Activated gamma-delta T cell (primary cell): ENCODE measurements around the gene SLC27A4.
"Not testable (repeated sequence)": the region's sequence is repeated elsewhere in the genome, so short reads cannot be mapped to it uniquely, and the experiment has no call there.

Experiments used
- DNase-seq: peaks from one replicate; lab custom pipeline; 2025; lab: John Stamatoyannopoulos, UW

Gene SLC27A4

GRCh38 chr9:128324401-128324800 is 15.9 kb upstream of the SLC27A4 start:
- DNase-seq, result no peak

GRCh38 chr9:128325629-128326028 is 14.7 kb upstream of the SLC27A4 start:
- DNase-seq, result no peak

GRCh38 chr9:128333451-128333869 is 6.9 kb upstream of the SLC27A4 start:
- DNase-seq, result no peak

GRCh38 chr9:128335161-128335560 is 5.2 kb upstream of the SLC27A4 start:
- no peak for DNase-seq

- no peak for DNase-seq
Observed at GRCh38 chr9:128335914-128336313, 4.4 kb upstream of the SLC27A4 start.

- no peak for DNase-seq
Observed at GRCh38 chr9:128337936-128338335, 2.4 kb upstream of the SLC27A4 start.

- not testable (repeated sequence) for DNase-seq
Observed at GRCh38 chr9:128338852-128339614, 1.3 kb upstream of the SLC27A4 start.

- no peak for DNase-seq
Observed at GRCh38 chr9:128340691-128341434, 536 bp downstream of the SLC27A4 start.

GRCh38 chr9:128341435-128341849 is 1.1 kb downstream of the SLC27A4 start:
- DNase-seq, result no peak

GRCh38 chr9:128342971-128343680 is 2.8 kb downstream of the SLC27A4 start:
- no peak for DNase-seq

GRCh38 chr9:128343855-128344254 is 3.5 kb downstream of the SLC27A4 start:
- DNase-seq, result no peak

GRCh38 chr9:128344931-128345605 is 4.7 kb downstream of the SLC27A4 start:
- no peak for DNase-seq

- no peak for DNase-seq
Observed at GRCh38 chr9:128349125-128349524, 8.8 kb downstream of the SLC27A4 start.

GRCh38 chr9:128349772-128350171 is 9.4 kb downstream of the SLC27A4 start:
- no peak for DNase-seq

- no peak for DNase-seq
Observed at GRCh38 chr9:128355451-128355850, 15.1 kb downstream of the SLC27A4 start.

- no peak for DNase-seq
Observed at GRCh38 chr9:128358090-128358489, 17.8 kb downstream of the SLC27A4 start.

- no peak for DNase-seq
Observed at GRCh38 chr9:128358861-128359260, 18.5 kb downstream of the SLC27A4 start.

GRCh38 chr9:128360826-128361225 is 20.5 kb downstream of the SLC27A4 start:
- DNase-seq, result no peak

GRCh38 chr9:128361296-128361985 is 21.1 kb downstream of the SLC27A4 start:
- no peak for DNase-seq

GRCh38 chr9:128361986-128362646 is 21.8 kb downstream of the SLC27A4 start:
- no peak for DNase-seq

GRCh38 chr9:128362774-128363173 is 22.4 kb downstream of the SLC27A4 start:
- no peak for DNase-seq
